ENCODE measurements around the gene ZNF837.
"Not testable (repeated sequence)": the region's sequence is repeated elsewhere in the genome, so short reads cannot be mapped to it uniquely, and the experiment has no call there.

ZNF837 gene

DNA sequence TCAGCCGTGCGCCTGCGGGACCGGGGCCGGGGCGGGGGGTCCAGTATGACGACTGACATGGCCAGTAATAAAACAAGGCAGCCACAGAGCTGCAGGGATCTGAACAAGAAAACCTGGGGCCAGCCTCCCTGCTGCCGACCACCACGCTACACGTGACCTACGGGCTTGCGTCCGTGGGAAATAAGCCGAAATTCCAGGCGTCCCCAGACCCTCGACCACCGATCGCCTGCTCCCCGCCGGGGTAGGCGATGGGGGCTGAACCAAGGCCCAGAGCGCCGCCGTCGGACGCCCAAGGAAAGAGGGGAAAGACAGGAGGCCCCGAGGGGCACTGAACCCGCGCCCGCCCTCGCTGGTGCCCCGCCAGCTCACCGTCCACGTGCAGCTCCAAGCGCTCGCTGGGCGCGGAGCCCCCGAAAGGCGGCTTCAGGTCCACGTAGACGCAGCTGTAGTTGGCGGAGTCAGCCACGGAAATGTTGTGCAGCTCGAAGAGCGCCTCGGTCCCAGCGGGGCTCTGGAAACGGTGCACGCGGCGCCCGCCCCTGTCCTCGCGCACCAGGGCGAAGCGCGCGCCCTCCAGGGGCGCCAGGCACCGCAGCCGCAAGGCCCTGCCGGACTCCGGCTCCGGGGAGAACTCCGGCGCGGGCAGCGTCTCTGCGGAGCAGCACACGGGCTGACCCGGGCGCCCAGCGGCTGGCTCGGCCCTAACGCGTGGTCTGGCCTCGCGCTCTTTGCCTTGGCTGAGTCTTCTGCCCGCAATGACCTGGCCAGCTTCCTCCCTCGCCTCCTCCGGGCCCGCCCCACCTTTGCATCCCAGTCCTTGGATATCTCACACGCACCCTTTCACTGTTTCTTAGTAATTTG, 30.6 kb downstream of the ZNF837 start:
- DNase-seq = no peak

DNA sequence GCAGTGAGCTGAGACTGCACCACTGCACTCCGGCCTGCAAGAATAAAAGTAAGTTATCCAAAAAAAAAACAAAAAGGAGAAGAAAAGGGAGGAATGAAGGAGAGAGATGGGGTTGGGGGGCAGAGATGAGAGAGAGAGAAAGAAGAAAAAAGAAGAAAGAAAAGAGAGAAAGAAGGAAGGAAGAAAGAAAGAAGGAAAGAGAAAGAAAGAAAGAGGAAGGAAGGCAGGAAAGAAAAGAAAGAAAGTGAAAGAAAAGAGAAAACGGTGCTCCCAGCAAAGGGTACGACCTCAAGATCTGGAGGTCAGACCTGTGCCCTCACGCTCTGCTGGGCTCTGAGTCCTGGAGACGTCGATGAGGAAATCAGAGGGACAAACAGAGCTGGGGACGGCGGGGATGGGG, 31.2 kb downstream of the ZNF837 start:
- DNase-seq = no peak

DNA sequence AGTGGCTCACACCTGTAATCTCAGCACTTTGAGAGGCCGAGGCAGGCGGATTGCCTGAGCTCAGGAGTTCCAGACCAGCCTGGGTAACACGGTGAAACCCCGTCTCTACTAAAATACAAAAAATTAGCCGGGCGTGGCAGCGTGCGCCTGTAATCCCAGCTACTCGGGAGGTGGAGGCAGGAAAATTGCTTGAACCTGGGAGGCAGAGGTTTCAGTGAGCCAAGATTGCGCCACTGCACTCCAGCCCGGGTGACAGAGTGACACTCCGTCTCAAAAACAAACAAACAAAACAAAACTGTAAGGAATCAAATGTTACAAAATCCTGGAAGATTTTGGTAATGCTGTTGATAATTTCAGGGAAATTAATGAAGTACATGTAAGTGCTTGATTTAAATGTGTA, 32.8 kb downstream of the ZNF837 start:
- not testable (repeated sequence) for DNase-seq

DNA sequence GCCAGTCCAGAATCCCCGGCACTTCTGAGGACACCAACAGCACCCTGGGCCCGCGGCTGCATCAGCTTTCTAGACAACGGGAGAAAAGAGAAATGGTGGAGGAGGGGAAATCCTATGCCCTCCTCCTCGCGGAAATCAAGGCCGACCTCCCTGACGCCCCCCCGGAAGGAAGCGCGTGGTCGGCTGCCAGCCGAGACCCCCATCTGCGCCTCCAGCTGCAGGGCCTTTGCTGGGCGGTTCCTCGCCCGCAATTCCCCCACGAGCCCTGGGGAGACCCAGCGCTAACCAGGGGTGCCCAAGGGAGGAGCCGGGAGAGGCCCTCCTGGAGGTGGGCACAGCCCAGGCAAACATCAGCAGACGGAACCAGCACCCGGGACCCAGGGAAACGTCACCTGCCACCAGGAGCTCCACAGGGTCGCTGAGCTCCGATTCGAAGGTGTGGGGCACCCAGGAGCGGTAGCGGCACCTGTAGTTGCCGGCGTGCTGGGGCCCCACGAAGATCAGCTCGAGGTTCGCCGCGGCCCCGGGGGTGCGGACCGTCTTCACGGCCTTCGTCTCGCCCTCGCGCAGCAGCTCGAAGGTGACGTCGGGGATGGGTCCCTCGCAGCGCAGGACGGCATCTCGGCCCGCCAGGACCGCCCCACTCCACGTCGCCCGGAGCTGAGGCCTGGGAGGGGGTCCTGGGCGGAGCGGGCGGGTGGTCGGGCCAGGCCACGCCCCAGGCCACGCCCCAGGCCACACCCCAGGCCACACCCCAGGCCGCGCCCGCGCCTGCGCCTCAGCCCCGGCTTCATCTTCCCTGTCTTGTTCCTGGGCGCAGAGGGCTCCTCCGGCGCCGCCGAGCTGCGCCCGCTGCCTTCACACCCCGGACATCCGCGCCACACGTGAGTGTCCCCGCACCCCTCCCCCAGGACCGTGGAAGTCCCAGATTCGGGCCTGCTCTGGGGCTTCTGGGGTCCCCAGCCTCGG, 33.6 kb downstream of the ZNF837 start:
- DNase-seq = peak in 13 of 14 donors; percentile 9 to 84 (median 66)

DNA sequence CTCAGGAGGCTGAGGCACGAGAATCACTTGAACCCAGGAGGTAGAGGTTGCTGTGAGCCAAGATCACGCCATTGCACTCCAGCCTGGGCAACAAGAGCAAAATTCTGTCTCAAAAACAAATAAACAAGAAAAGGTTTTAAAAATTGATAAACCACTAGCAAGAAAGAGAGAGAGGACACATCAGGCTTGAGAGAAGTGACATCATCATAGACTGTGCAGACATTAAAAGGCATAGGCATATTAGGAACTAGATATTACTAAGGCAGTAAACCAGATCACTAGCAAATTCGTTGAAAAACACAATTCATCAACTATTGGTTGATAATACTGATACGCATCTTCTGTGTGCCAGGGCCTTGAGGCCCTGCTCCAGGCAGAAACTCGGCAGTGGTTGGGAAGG, 35.3 kb downstream of the ZNF837 start:
- DNase-seq = no peak

DNA sequence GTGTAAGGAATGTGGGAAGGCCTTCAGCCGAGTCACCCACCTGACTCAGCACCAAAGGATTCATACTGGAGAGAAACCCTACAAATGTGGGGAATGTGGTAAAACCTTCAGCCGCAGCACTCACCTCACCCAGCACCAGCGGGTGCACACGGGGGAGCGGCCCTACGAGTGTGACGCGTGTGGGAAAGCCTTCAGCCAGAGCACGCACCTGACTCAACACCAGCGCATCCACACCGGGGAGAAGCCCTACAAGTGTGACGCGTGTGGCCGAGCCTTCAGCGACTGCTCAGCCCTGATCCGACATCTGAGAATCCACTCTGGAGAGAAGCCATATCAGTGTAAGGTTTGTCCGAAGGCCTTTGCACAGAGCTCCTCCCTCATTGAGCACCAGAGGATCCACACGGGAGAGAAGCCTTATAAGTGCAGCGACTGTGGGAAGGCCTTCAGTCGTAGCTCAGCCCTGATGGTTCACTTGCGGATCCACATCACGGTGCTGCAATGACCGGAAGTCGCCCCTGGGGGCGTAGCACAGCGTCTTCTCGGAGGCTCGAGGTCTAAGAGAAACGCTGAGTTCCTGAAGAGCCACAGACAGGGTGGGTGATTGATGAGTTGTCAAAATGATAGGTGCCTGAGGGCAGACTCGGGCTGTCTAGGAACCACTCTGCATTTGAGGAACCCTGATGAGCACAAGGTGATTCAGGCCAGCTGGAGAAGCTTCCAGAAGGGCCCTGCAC, 41.8 kb downstream of the ZNF837 start:
- DNase-seq = no peak

DNA sequence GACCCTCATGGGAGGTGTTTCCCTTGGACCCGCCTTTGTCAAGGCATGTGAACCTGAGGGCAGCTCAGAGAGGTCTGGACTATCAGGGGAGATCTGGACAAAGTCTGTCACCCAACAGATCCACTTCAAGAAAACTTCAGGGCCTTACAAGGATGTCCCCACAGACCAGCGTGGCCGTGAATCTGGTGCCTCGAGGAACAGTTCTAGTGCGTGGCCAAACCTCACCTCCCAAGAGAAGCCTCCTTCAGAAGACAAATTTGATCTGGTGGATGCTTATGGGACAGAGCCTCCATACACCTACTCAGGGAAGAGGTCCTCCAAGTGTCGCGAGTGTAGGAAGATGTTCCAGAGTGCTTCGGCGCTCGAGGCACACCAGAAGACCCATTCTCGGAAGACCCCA, 42.5 kb downstream of the ZNF837 start:
- no peak for DNase-seq

DNA sequence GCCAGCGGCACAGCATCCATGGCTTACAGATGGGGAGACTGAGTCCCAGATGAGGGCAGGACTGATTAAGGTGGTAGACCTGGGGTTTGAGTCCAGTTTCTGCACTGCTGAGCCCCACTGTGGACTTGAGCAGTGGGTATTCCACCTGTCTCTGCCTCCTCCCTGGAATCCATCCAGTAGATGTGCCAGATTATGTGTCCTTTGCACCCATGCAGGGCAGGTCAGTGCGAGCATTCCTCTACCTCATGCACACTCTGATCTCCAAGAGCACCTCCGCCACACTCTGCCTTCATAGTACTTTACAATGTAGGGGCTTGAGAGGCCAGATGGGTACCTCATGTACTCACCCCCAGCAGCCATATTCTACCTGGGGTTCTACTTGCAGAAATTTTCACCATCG, 44.0 kb downstream of the ZNF837 start:
- no peak for DNase-seq

DNA sequence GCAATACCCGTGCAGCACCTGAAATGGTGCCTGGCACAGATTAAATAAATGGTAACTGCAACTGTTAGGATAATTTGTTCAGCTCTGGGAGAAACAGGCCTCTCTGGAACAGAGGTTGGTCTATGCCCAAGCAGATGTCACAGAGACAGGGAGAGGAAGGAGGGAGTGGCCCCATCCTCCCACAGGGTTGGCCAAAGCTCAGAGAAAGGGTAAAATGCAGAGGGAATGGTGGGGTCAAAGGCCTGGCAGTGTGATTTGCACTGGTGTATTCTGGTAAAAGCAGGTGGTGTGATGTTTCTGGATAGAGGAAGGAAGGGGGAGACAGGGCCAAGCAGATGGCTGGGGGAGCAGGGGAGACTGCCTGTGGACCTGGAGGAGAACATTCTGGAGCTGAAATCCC, 44.6 kb downstream of the ZNF837 start:
- DNase-seq = no peak

DNA sequence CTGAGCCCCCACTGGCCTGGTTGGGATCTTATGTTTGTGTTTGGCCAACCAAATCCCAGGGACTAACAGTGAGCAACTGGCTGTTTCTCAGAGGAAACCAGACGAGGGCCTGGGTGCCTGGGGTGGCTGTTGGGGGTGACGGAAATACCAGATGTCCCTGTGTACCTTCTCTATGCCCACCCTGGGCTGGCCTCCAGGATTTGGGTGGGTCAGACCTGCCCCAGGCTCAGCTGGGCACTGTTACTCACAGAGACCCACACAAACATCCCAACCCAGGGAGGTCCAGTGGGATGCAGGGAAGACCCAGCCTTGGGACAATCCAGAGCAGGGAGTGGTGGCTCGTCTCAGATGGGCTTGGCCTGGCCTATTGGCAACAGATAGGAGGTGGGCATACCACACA, 45.2 kb downstream of the ZNF837 start:
- DNase-seq = no peak

DNA sequence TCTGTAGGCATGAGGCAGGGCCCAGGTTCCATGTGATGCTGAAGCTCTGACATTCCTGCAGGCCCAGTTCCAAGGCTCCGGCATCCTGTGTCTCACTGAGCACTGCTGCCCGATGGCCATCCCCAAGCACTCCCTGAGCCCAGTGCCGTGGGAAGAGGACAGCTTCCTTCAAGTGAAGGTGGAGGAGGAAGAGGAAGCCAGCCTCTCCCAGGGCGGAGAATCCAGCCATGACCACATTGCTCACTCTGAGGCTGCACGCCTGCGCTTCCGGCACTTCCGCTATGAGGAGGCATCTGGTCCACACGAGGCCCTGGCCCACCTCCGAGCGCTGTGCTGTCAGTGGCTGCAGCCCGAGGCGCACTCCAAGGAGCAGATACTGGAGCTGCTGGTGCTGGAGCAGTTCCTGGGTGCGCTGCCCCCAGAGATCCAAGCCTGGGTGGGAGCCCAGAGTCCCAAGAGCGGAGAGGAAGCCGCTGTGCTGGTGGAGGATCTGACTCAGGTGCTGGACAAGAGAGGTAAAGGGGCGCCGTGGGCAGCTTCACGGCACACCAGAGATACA, 46.1 kb downstream of the ZNF837 start:
- no peak for DNase-seq

DNA sequence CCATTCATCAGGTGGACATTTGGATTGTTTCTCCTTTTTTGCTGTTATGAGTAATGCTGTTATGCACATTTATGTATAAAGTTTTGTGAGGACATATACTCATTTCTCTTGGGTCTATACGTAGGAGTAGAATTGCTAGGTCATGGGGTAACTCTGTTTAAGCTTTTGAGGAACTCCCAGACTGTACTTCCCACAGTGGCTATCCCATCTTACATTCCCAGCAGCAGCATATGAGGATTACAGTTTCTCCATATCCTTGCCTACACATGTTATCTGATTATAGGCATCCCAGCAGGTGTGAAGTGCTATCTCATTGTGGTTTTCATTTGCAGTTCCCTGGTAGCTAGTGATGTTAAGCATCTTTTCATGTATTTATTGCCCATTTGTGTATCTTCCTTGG, 48.1 kb downstream of the ZNF837 start:
- no peak for DNase-seq

DNA sequence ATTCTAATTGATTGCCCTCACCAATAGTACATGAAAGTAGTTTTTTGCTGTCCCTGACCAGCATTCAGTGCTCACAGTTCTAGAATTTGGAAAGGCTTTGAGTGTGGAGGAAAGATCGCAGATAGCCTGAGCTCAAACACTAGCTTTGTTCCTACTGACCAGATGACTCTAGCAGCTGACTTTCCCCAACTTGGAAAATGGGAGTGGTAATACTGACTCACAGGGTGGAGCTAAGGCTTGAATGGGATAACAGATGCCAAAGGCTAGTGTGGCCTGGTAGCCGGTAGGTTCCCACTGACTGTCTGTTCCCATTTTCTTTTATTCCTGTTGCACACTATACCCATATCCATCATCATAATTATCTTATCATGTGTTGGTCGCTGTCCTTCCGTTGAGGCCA, 50.4 kb downstream of the ZNF837 start:
- peak in 11 of 14 donors; percentile 18 to 69 (median 39) for DNase-seq

DNA sequence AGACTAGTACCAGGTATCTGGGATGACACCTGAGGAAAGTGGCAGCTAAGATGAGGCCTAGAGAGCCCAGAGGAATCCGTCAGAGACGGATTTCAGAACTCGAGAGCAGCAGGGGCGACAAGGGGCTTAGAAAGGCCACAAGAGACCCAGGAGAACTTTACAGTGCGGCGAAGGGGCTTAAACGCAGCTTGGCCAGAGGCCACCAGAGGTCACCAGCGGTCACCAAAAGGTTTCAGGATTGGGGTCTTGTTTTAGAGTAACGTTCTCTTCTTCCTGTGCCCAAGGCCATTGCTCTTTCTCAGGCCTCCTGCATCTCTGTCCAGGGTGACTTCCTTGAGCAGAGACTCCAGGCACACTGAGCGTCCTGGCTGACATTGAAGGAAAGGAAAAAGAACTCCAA, 51.8 kb downstream of the ZNF837 start:
- no peak for DNase-seq

DNA sequence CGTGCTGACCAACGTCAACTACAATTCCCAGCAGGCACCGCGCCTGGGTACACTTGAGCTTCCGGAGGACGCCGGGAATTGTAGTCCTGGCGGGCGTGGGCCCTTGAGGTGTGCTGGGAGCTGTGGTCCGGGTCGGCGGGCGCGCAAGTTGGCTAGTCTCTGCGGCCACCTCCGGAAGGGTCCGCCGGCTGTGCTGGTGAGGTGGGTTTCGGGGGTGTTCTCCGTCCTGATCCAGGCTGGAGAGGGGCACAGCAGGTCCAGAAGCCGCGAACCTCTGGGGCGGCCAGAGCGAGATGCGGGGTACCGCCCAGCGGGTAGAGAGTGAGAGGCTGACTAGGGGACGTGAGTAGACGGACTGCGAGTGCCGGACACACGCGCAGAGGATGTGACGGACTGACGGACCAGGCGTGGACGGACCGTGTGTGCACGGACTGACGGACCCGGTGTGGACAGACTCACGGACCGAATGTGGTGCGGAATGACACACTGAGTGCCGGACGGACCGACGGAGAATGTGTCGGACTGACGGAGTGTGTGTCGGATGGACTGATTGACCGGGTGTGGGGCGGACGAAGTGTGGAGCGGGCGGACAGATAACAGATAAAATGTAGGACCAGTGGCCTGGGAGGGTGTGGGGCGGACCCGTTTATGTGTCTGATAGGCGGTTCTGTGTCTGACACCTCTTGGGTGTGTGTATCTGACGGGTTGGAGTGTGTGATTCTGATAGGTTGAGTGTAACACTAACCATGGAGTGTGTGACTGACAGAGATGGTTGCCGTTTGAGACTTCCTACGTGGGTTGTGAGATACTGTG, 53.7 kb downstream of the ZNF837 start, which contains the start of gene ZSCAN22:
Gene ZSCAN22, plus strand, starts transcription at position 81 of the 813 bp plus-strand sequence. CDS start 7,809 bp downstream, outside the sequence.
- peak; percentile 79 to 99 (median 97) for DNase-seq

DNA sequence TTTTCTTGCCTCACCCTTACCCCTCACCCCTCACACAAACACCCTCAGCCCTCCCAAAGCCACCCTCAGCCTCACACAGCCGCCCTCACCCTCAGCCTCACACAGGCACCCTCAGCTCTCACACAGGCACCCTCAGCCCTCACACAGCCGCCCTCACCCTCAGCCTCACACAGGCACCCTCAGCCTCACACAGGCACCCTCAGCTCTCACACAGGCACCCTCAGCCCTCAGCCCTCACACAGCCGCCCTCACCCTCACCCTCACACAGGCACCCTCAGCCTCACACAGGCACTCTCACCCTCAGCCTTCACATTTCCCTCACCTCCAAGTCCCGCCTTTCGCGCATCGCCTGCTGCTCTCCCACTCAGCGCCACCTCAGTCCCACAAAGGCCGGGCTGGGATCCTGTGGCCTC, 54.3 kb downstream of the ZNF837 start:
- no peak for DNase-seq

DNA sequence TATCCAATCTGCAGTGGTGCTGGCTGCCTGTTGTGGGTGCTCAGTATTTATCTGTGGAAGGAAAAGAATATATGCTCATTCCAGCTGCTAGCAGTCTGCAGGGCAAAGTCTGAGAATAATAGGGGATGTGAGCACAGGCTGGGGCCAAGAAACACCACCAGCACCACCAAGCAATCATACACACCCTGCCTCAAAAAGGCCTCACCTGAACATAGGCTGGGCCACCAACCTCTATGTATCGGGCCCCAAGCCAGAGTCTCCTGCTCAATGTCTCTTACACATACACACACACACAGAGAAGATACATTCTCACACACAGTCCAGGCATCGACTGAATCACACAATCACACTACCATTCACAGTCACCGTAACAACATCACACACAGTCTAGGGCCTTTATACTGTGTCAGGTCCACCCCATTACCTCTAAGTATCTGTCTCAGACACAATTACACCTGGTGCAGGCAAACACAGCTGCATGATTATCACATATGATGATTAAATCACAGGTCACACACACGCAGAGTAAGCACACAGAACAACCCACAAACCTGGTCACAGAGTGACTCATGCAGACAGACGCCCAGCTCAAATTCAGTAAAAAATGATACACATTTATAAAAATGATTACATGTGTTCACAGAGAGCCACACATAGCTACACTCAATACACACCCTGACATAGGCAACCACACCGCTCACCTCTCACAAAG, 55.4 kb downstream of the ZNF837 start:
- no peak for DNase-seq

DNA sequence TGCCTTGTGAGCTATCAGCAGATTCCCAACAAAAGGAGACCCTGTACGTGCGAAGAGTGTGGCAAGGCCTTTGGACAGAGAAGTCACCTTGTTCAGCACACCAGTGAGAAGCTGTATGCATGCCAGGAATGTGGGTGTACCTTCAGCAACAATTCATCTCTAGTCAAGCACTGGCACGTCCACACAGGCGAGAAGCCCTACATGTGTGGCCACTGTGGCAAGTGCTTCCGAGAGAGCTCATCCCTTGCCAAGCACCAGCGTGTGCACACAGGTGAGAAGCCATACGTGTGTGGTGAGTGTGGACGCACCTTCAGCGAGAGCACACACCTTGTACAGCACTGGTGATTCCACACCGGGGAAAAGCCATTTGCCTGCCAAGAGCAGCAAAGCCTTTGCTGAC, 61.6 kb downstream of the ZNF837 start:
- no peak for DNase-seq

DNA sequence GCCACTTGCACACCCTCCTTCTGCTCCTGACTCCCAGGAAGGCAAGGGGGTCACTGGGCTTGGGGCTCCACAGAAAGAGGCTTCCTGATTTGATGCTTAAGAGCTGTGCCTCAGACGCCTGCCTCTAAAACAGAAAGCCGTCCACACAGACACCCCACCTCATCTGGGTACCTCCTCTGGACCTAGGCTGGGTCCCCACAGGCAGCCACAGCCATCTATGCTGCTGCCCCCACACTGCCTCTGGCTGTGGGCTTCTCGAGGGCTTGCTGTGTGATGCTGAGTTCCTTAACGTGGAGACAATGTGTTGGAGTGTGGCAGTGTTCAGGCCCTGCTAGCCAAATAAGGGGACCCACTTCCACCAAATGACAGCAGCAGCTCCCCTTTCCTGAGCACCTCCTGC, 62.5 kb downstream of the ZNF837 start:
- no peak for DNase-seq

Data from C1 segment of cervical spinal cord (tissue), 14 donors.